ENCODE results near the gene PFKFB4. TPM values are rescaled to one million over a fixed set of nuclear protein-coding genes. Genes with fewer than 3 reads are reported as not detected.

The PFKFB4 gene
- polyA plus RNA-seq, 10 donors: 3.1 to 5.6 (median 4.5) TPM

Other genes with a start within 250 kb of the PFKFB4 start
- not detected for gene SPINK8, start 223.1 kb downstream of the PFKFB4 start, polyA plus RNA-seq (ENCODE audit: insufficient read length in 10 of 10)
- gene FBXW12, start 184.6 kb downstream of the PFKFB4 start, polyA plus RNA-seq (ENCODE audit: insufficient read length in 10 of 10): under 1 TPM in 5 of 10 donors, not detected in 5; 0.11 to 0.43 (median 0.20) TPM
- gene PLXNB1, start 126.7 kb downstream of the PFKFB4 start, polyA plus RNA-seq (ENCODE audit: insufficient read length in 10 of 10): 10 to 100 TPM; 11.4 to 33.0 (median 20.0) TPM
- gene CCDC51, start 116.7 kb downstream of the PFKFB4 start, polyA plus RNA-seq (ENCODE audit: insufficient read length in 10 of 10): 10 to 100 TPM in 8 of 10 donors, 1 to 10 TPM in 2; 9.2 to 15.2 (median 11.3) TPM
- 100 to 1,000 TPM; 146 to 239 (median 178) TPM for gene TMA7, start 116.5 kb downstream of the PFKFB4 start, polyA plus RNA-seq (ENCODE audit: insufficient read length in 10 of 10)
- 1 to 10 TPM; 6.4 to 9.8 (median 7.9) TPM for gene ATRIP, start 110.1 kb downstream of the PFKFB4 start, polyA plus RNA-seq (ENCODE audit: insufficient read length in 10 of 10)
- gene SHISA5, start 52.6 kb downstream of the PFKFB4 start, polyA plus RNA-seq (ENCODE audit: insufficient read length in 10 of 10): 10 to 100 TPM; 54.3 to 89.5 (median 70.3) TPM
- gene UCN2, start 7.0 kb upstream of the PFKFB4 start, polyA plus RNA-seq (ENCODE audit: insufficient read length in 10 of 10): 1 to 10 TPM in 1 of 10 donors, under 1 TPM in 3, not detected in 6; 0.16 to 1.1 (median 0.49) TPM
- gene COL7A1, start 38.5 kb upstream of the PFKFB4 start, polyA plus RNA-seq (ENCODE audit: insufficient read length in 10 of 10): 10 to 100 TPM in 3 of 10 donors, 1 to 10 TPM in 7; 3.2 to 54.8 (median 5.4) TPM
- gene UQCRC1, start 52.8 kb upstream of the PFKFB4 start, polyA plus RNA-seq (ENCODE audit: insufficient read length in 10 of 10): 100 to 1,000 TPM; 161 to 187 (median 177) TPM
- not detected for gene TMEM89, start 65.0 kb upstream of the PFKFB4 start, polyA plus RNA-seq (ENCODE audit: insufficient read length in 10 of 10)
- gene SLC26A6, start 78.7 kb upstream of the PFKFB4 start, polyA plus RNA-seq (ENCODE audit: insufficient read length in 10 of 10): 10 to 100 TPM in 3 of 10 donors, 1 to 10 TPM in 7; 6.2 to 14.1 (median 8.5) TPM
- 1 to 10 TPM in 1 of 10 donors, under 1 TPM in 9; 0.35 to 1.2 (median 0.66) TPM for gene CELSR3, start 106.1 kb upstream of the PFKFB4 start, polyA plus RNA-seq (ENCODE audit: insufficient read length in 10 of 10)
- gene NCKIPSD, start 129.1 kb upstream of the PFKFB4 start, polyA plus RNA-seq (ENCODE audit: insufficient read length in 10 of 10): 10 to 100 TPM in 1 of 10 donors, 1 to 10 TPM in 9; 5.9 to 11.2 (median 7.8) TPM
- 100 to 1,000 TPM in 1 of 10 donors, 10 to 100 TPM in 9; 57.4 to 114 (median 77.8) TPM for gene IP6K2, start 160.4 kb upstream of the PFKFB4 start, polyA plus RNA-seq (ENCODE audit: insufficient read length in 10 of 10)

All from muscle of back (tissue), 10 donors.